OCI-LY1 (cell line): ENCODE data around the gene UVSSA.
"Not testable (repeated sequence)": the region's sequence is repeated elsewhere in the genome, so short reads cannot be mapped to it uniquely, and the experiment has no call there.

Source experiments
- H2AFZ ChIP-seq: fragments of 200-600 bp; sonication (generic), shearing (Covaris generic); 2 replicates; pipeline ENCODE4 v1.6.0; 2014; ENCODE audit warnings: antibody characterized with exemption, mild to moderate bottlenecking, low read length
- H3F3A ChIP-seq: fragments of 200-600 bp; sonication (generic), shearing (Covaris generic); 2 replicates; pipeline ENCODE4 v1.6.0; 2014; ENCODE audit warnings: mild to moderate bottlenecking, antibody characterized with exemption, low read length, moderate library complexity; ENCODE audit not compliant: insufficient read depth
- H3K27ac ChIP-seq: fragments of 200-600 bp; sonication (generic); 2 replicates; pipeline ENCODE4 v1.5.1; 2014; ENCODE audit warnings: low read length, mixed run types, mild to moderate bottlenecking, low read depth; ENCODE audit not compliant: poor library complexity, severe bottlenecking
- H3K27me3 ChIP-seq: fragments of 200-600 bp; sonication (generic); 2 replicates; pipeline ENCODE4 v1.6.0; 2014; ENCODE audit warnings: antibody characterized with exemption, mild to moderate bottlenecking, low read length, moderate library complexity; ENCODE audit not compliant: insufficient read depth
- H3K36me3 ChIP-seq: fragments of 200-600 bp; sonication (generic); 2 replicates; pipeline ENCODE4 v1.6.1; 2014; ENCODE audit warnings: mild to moderate bottlenecking, antibody characterized with exemption, low read length, moderate library complexity, mixed read lengths; ENCODE audit not compliant: insufficient read depth
- H3K4me1 ChIP-seq: fragments of 200-600 bp; sonication (generic); 2 replicates; pipeline ENCODE4 v1.5.1; 2014; ENCODE audit warnings: mild to moderate bottlenecking, low read length, moderate library complexity; ENCODE audit not compliant: insufficient read depth, severe bottlenecking
- H3K4me2 ChIP-seq: fragments of 200-600 bp; sonication (generic), shearing (Covaris generic); 2 replicates; pipeline ENCODE4 v1.6.1; 2014; ENCODE audit warnings: low read length
- H3K4me3 ChIP-seq: fragments of 200-600 bp; sonication (generic); 2 replicates; pipeline ENCODE4 v1.5.1; 2014; ENCODE audit warnings: low read length, low read depth, mild to moderate bottlenecking, mixed read lengths; ENCODE audit not compliant: poor library complexity, severe bottlenecking
- H3K79me2 ChIP-seq: fragments of 200-600 bp; shearing (Covaris generic); 2 replicates; pipeline ENCODE4 v1.6.1; 2016; ENCODE audit warnings: mixed run types, low read length, mixed read lengths; ENCODE audit not compliant: insufficient read depth
- H3K9ac ChIP-seq: fragments of 200-600 bp; sonication (generic), shearing (Covaris generic); 2 replicates; pipeline ENCODE4 v1.6.1; 2014; ENCODE audit warnings: mild to moderate bottlenecking, low read length, mixed read lengths
- H3K9me2 ChIP-seq: fragments of 200-600 bp; sonication (generic), shearing (Covaris generic); 2 replicates; pipeline ENCODE4 v1.6.1; 2014; ENCODE audit warnings: low read depth, mild to moderate bottlenecking, low read length, mixed read lengths
- H3K9me3 ChIP-seq: fragments of 200-600 bp; shearing (Covaris generic); 2 replicates; pipeline ENCODE4 v1.6.1; 2014; ENCODE audit warnings: low read length, mixed read lengths
- H4K20me1 ChIP-seq: fragments of 200-600 bp; sonication (generic), shearing (Covaris generic); 2 replicates; pipeline ENCODE4 v1.6.0; 2016; ENCODE audit warnings: mild to moderate bottlenecking, low read length; ENCODE audit not compliant: insufficient read depth
- CTCF ChIP-seq: fragments of 200-600 bp; sonication (generic), shearing (Covaris generic); IDR thresholded peaks from 2 replicates; pipeline ENCODE4 v1.5.1; 2017; ENCODE audit warnings: mild to moderate bottlenecking, antibody characterized with exemption, low read length, moderate library complexity, mixed read lengths
- EZH2 ChIP-seq: fragments of 200-600 bp; sonication (generic), shearing (Covaris generic); IDR thresholded peaks from 2 replicates; pipeline ENCODE4 v1.8.0; 2017; ENCODE audit warnings: borderline replicate concordance, mixed run types, mild to moderate bottlenecking, antibody characterized with exemption, low read length, moderate library complexity, mixed read lengths

Gene UVSSA

DNA sequence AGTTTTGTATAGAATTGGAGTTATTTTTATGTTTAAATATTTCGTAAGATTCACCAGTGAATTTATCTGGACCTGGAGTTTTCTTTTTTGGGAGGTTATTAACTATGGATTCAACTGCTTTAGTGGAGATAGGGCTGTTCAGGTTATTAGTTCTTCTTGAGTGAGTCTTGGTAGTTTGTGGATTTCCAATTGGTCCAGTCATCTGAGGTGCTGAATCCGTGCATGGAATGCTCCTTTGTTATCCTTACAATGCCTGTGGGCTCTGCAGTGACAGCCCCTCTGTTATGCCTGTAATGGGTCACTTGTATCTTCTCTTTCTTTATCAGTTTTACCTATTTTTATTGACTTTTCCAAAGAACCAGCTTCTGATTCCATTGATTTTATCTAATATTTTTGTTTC, 74.6 kb downstream of the UVSSA start:
- Histone ChIP-seq H3K9ac (no peak overlapping the region), H3K4me2 (no peak overlapping the region), H3K4me3 (no peak overlapping the region), H3K36me3 (no peaks in the 10 kb centered on the region), H3K79me2 (no peaks in the 10 kb centered on the region), H3F3A (no peaks in the 10 kb centered on the region), H3K4me1 (no peaks in the 10 kb centered on the region), H3K9me3 (no peaks in the 10 kb centered on the region), H4K20me1 (no peaks in the 10 kb centered on the region), H3K27me3 (no peaks in the 10 kb centered on the region), H3K9me2 (no peaks in the 10 kb centered on the region), H3K27ac (no peak overlapping the region), H2AFZ (no peak overlapping the region)
- TF ChIP-seq EZH2, result no peak
- TF ChIP-seq CTCF, result no peak

GRCh38 chr4:1427010-1427409, 80.0 kb downstream of the UVSSA start:
- no peaks in the 10 kb centered on the region for H3K9me2 ChIP-seq
- H3K9ac ChIP-seq, result no peak overlapping the region
- H3K36me3 ChIP-seq, result no peaks in the 10 kb centered on the region
- TF ChIP-seq CTCF (no peak), EZH2 (no peak)
- no peaks in the 10 kb centered on the region for H4K20me1 ChIP-seq
- no peak overlapping the region for H3K4me3 ChIP-seq
- H2AFZ ChIP-seq, result no peak overlapping the region
- no peak overlapping the region for H3K27ac ChIP-seq
- no peaks in the 10 kb centered on the region for H3K27me3 ChIP-seq
- H3K9me3 ChIP-seq, result no peaks in the 10 kb centered on the region
- no peak overlapping the region for H3K4me2 ChIP-seq
- H3F3A ChIP-seq, result no peaks in the 10 kb centered on the region
- H3K79me2 ChIP-seq, result no peaks in the 10 kb centered on the region
- no peaks in the 10 kb centered on the region for H3K4me1 ChIP-seq

- H2AFZ ChIP-seq, H3K79me2 ChIP-seq, H3K4me3 ChIP-seq, H3K9ac ChIP-seq, H3K27ac ChIP-seq, H3K27me3 ChIP-seq, H3F3A ChIP-seq, H4K20me1 ChIP-seq, H3K36me3 ChIP-seq, H3K4me1 ChIP-seq, H3K4me2 ChIP-seq, H3K9me2 ChIP-seq, H3K9me3 ChIP-seq: not testable (repeated sequence)
Observed at GRCh38 chr4:1443688-1444172, 96.7 kb downstream of the UVSSA start.
